Activated CD4-positive, alpha-beta T cell treated with anti-CD3 and anti-CD28 coated beads, Interleukin-2, amount 50 U/mL, for 4 hours (primary cell): ENCODE results near the gene GAGE12E.
"Not testable (repeated sequence)": the region's sequence is repeated elsewhere in the genome, so short reads cannot be mapped to it uniquely, and the experiment has no call there.

ENCODE experiments used
- DNase-seq, 2 experiments: peaks; one replicate each; pipeline ENCODE4 v3.0.0-alpha.2; 2020

The GAGE12E gene, protein sequence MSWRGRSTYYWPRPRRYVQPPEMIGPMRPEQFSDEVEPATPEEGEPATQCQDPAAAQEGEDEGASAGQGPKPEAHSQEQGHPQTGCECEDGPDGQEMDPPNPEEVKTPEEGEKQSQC

DNA sequence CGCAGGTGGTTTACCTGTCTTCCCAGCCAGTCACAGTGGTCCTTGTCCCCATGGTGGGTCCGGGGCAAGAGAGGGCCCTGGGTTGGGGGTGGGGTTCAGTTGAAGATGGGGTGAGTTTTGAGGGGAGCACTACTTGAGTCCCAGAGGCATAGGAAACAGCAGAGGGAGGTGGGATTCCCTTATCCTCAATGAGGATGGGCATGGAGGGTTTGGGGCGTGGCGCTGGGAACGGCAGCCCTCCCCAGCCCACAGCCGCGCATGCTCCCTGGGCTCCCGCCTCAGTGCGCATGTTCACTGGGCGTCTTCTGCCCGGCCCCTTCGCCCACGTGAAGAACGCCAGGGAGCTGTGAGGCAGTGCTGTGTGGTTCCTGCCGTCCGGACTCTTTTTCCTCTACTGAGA, at the start of gene GAGE12E:
TSS of gene GAGE12E (plus strand) at position 301 of the 400 bp plus-strand sequence. CDS start 1,155 bp downstream, outside the sequence.
- not testable (repeated sequence) for DNase-seq

DNA sequence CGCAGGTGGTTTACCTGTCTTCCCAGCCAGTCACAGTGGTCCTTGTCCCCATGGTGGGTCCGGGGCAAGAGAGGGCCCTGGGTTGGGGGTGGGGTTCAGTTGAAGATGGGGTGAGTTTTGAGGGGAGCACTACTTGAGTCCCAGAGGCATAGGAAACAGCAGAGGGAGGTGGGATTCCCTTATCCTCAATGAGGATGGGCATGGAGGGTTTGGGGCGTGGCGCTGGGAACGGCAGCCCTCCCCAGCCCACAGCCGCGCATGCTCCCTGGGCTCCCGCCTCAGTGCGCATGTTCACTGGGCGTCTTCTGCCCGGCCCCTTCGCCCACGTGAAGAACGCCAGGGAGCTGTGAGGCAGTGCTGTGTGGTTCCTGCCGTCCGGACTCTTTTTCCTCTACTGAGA, 19.2 kb upstream of the GAGE12E start, which contains the start of gene GAGE12C:
TSS of gene GAGE12C (plus strand) at position 301 of the 400 bp plus-strand sequence. CDS start 1,155 bp downstream, outside the sequence.
- DNase-seq, result not testable (repeated sequence)

DNA sequence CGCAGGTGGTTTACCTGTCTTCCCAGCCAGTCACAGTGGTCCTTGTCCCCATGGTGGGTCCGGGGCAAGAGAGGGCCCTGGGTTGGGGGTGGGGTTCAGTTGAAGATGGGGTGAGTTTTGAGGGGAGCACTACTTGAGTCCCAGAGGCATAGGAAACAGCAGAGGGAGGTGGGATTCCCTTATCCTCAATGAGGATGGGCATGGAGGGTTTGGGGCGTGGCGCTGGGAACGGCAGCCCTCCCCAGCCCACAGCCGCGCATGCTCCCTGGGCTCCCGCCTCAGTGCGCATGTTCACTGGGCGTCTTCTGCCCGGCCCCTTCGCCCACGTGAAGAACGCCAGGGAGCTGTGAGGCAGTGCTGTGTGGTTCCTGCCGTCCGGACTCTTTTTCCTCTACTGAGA, 9.7 kb upstream of the GAGE12E start, which contains the start of gene GAGE12D:
TSS of gene GAGE12D (plus strand) at position 301 of the 400 bp plus-strand sequence. CDS start 1,155 bp downstream, outside the sequence.
- not testable (repeated sequence) for DNase-seq

DNA sequence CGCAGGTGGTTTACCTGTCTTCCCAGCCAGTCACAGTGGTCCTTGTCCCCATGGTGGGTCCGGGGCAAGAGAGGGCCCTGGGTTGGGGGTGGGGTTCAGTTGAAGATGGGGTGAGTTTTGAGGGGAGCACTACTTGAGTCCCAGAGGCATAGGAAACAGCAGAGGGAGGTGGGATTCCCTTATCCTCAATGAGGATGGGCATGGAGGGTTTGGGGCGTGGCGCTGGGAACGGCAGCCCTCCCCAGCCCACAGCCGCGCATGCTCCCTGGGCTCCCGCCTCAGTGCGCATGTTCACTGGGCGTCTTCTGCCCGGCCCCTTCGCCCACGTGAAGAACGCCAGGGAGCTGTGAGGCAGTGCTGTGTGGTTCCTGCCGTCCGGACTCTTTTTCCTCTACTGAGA, 9.5 kb downstream of the GAGE12E start, which contains the start of gene GAGE12F:
TSS of gene GAGE12F (plus strand) at position 301 of the 400 bp plus-strand sequence. CDS start 1,155 bp downstream, outside the sequence.
- not testable (repeated sequence) for DNase-seq

DNA sequence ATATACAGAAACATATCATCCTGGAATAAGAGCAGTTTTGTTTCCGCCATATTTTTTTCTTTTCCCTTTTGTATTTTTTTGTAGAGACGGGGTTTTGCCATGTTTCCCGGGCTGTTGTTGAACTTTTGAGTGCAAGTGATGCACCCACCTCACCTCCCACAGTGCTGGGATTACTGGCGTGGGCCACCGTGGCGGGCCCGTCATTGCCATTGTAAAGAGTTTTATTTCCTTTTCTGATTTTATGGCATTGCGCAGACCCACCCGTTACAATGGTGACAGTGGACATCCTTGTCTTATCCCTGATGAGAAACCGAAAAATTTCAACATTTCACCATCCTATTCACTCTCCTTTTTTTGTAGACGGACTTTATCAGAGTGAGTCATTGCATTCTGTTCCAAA, 17.6 kb downstream of the GAGE12E start:
- not testable (repeated sequence) for DNase-seq

DNA sequence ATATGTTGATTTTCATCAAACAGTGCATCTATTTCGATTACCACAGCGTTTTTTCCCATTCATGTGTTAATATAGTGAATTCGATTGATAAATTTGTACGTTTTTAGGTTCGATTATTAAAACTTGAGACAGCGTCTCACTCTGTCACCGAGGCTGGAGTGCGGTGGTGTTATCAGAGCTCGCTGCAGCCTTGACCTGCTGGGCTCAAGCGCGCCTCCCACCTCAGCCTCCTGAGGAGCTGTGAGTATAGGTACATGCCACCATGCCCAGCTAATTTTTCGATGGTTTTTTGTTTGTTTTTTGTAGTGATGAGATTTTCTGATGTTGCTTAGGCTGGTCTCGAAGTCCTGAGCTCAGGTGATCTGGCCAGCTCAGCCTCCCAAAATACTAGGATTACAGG, 18.1 kb downstream of the GAGE12E start:
- DNase-seq, result not testable (repeated sequence)

DNA sequence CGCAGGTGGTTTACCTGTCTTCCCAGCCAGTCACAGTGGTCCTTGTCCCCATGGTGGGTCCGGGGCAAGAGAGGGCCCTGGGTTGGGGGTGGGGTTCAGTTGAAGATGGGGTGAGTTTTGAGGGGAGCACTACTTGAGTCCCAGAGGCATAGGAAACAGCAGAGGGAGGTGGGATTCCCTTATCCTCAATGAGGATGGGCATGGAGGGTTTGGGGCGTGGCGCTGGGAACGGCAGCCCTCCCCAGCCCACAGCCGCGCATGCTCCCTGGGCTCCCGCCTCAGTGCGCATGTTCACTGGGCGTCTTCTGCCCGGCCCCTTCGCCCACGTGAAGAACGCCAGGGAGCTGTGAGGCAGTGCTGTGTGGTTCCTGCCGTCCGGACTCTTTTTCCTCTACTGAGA, 19.0 kb downstream of the GAGE12E start, which contains the start of gene GAGE12G:
TSS of gene GAGE12G (plus strand) at position 301 of the 400 bp plus-strand sequence. CDS start 1,155 bp downstream, outside the sequence.
- not testable (repeated sequence) for DNase-seq

DNA sequence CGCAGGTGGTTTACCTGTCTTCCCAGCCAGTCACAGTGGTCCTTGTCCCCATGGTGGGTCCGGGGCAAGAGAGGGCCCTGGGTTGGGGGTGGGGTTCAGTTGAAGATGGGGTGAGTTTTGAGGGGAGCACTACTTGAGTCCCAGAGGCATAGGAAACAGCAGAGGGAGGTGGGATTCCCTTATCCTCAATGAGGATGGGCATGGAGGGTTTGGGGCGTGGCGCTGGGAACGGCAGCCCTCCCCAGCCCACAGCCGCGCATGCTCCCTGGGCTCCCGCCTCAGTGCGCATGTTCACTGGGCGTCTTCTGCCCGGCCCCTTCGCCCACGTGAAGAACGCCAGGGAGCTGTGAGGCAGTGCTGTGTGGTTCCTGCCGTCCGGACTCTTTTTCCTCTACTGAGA, 28.6 kb downstream of the GAGE12E start, which contains the start of gene GAGE12H:
TSS of gene GAGE12H (plus strand) at position 301 of the 400 bp plus-strand sequence. CDS start 1,155 bp downstream, outside the sequence.
- DNase-seq, result not testable (repeated sequence)

DNA sequence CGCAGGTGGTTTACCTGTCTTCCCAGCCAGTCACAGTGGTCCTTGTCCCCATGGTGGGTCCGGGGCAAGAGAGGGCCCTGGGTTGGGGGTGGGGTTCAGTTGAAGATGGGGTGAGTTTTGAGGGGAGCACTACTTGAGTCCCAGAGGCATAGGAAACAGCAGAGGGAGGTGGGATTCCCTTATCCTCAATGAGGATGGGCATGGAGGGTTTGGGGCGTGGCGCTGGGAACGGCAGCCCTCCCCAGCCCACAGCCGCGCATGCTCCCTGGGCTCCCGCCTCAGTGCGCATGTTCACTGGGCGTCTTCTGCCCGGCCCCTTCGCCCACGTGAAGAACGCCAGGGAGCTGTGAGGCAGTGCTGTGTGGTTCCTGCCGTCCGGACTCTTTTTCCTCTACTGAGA, 38.1 kb downstream of the GAGE12E start, which contains the start of gene GAGE2A:
TSS of gene GAGE2A (plus strand) at position 301 of the 400 bp plus-strand sequence. CDS start 1,155 bp downstream, outside the sequence.
- not testable (repeated sequence) for DNase-seq

DNA sequence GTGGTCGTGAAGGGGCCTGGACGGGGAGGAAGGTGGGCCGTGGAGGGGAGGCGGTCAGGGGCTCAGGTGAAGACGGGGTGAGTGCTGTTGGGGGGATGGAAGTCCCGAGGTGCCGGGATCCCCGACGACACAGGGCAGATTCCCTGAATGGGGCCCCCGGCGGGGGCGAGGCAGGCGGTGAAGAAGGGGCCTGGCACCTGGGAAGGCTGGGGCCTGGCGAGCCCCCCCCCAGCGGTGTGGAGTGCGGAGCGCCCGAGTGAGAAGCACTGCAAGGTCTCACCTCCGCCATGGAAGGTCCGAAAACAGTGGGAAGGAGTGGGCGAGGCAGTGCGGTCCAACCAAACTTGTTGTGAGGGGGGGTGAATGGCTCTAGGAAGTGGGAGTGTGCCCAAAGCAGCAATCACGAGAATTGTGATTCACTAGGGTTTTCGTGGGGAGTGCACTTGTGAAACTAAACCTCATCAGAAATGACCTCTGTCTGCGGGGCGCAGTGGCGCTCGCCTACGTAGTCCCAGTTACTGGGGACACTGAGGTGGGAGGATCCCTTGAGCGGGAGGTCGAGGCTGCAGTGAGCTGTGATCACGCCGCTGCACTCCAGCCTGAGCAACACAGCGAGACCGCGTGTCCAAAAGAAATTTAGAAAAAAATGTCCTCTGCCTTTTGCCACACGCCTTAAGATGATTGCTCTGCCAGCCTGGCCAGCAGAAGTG, 38.8 kb downstream of the GAGE12E start:
- not testable (repeated sequence) for DNase-seq

DNA sequence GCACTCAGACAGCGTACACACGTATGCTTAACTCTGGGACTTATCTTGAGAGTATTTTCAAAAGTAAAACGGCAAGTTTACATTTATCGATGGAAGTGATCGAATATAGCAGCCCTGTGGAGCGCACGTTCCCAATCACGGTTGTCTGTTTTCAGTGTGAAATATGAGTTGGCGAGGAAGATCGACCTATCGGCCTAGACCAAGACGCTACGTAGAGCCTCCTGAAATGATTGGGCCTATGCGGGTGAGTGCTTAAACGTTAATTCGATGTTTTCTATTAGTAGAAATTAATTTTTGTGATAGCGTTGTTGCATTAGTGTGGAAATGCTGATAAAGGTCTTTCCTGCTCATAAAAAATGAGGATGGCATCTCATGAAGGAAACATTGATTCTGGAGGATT, 39.4 kb downstream of the GAGE12E start:
- not testable (repeated sequence) for DNase-seq

DNA sequence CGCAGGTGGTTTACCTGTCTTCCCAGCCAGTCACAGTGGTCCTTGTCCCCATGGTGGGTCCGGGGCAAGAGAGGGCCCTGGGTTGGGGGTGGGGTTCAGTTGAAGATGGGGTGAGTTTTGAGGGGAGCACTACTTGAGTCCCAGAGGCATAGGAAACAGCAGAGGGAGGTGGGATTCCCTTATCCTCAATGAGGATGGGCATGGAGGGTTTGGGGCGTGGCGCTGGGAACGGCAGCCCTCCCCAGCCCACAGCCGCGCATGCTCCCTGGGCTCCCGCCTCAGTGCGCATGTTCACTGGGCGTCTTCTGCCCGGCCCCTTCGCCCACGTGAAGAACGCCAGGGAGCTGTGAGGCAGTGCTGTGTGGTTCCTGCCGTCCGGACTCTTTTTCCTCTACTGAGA, 47.6 kb downstream of the GAGE12E start, which contains the start of gene GAGE1:
TSS of gene GAGE1 (plus strand) at position 301 of the 400 bp plus-strand sequence. CDS start 1,155 bp downstream, outside the sequence.
- DNase-seq, result not testable (repeated sequence)
